AG08396 (cell line): ENCODE data around the gene ZGLP1.

Experiments
- DNase-seq: peaks from one replicate; pipeline ENCODE4 v3.0.0; 2012; ENCODE audit warnings: low spot score, mixed read lengths

ZGLP1 gene

DNA sequence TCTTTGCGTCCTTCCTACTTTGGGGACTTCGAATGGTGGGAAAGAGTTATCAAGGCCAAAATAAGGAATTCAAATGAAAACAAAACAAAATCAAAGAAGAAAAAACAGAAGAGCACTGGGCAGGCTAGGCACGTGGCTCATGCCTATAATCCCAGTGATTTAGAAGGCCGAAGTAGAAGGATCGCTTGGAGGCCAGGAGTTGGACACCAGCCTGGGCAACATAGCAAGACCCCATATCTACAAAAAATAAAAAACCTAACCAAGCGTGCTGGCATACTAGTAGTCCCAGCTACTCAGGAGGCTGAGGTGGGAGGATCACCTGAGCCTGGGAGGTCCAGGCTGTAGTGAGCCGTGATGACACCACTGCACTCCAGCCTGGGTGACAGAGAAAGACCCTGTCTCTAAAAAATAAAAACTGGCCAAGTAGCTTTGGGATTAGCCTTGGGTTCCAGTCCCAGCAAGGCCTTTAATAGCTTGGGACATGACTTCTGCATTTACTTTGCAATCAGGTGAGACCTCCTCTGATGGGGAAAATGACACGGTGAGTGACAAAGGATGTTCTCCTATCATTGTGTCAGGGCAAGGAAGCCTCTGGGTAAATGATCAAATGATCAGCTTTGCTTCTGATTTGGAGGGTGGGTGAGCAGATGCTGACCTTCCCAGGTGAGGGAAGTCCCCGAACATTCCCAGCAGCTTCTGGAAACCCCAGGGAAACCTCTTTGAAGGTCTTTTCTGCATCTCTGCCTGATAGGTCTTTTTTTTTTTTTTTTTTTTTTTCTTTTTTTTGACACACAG is 31.6 kb downstream of the ZGLP1 start:
- DNase-seq: no peak

DNA sequence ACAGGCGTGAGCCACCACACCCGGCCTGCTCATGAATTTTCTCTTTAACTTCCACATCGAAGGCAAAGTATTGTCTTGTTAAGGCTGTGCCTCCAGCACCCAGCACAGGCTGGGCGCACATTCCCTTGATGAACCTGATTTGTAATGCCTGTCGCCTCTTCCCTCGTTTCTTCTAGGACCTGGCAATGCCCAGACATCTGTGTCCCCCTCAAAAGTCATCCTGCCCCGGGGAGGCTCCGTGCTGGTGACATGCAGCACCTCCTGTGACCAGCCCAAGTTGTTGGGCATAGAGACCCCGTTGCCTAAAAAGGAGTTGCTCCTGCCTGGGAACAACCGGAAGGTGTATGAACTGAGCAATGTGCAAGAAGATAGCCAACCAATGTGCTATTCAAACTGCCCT is 35.0 kb downstream of the ZGLP1 start:
- DNase-seq: no peak

DNA sequence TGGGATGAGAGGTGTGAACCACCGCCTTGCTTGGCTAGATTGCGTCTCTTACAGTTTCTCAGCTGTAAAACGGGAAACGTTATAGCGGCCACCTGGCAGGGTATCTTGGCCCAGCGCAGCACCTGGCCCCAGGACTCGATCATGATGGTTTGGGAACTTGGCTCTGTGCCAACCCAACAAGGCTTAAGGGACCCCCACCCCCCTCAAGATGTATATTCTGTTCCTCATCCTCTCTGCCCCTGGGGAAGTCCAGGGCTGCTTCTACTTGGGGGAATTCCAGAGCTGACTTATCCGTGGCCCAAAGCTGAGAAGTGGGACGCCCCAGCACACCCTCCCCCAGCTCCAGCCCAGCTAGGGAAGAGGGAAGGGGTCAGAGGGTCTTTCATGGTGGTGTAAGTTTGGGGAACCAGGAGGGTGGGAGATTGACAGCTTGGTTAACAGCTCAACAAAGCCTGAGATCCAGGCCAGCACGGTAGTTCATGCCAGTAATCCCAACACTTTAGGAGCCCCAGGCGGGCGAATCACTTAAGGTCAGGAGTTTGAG is 38.0 kb downstream of the ZGLP1 start:
- DNase-seq: no peak

DNA sequence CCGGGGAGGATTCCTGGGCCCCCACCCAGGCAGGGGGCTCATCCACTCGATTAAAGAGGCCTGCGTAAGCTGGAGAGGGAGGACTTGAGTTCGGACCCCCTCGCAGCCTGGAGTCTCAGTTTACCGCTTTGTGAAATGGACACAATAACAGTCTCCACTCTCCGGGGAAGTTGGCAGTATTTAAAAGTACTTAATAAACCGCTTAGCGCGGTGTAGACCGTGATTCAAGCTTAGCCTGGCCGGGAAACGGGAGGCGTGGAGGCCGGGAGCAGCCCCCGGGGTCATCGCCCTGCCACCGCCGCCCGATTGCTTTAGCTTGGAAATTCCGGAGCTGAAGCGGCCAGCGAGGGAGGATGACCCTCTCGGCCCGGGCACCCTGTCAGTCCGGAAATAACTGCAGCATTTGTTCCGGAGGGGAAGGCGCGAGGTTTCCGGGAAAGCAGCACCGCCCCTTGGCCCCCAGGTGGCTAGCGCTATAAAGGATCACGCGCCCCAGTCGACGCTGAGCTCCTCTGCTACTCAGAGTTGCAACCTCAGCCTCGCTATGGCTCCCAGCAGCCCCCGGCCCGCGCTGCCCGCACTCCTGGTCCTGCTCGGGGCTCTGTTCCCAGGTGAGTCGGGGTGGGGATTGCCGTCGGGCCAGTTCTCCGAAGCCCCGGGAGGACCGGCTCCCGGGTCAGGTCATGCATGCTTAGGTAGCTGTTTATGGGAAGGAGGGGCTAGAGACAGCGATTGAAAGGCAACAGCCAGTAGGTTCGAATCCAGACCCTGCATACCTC is 38.8 kb downstream of the ZGLP1 start, which contains the start of gene ICAM1:
Gene ICAM1, plus strand, starts transcription at position 505 of the 779 bp plus-strand sequence. Its CDS starts 40 bp downstream, at position 545.
- peak; percentile 37 for DNase-seq

DNA sequence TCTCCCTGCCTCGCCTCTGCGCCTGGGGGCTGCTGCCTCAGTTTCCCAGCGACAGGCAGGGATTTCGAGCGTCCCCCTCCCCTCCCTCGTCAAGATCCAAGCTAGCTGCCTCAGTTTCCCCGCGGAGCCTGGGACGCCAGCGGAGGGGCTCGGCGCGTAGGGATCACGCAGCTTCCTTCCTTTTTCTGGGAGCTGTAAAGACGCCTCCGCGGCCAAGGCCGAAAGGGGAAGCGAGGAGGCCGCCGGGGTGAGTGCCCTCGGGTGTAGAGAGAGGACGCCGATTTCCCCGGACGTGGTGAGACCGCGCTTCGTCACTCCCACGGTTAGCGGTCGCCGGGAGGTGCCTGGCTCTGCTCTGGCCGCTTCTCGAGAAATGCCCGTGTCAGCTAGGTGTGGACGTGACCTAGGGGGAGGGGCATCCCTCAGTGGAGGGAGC is 39.4 kb downstream of the ZGLP1 start:
- peak; percentile 27 for DNase-seq

DNA sequence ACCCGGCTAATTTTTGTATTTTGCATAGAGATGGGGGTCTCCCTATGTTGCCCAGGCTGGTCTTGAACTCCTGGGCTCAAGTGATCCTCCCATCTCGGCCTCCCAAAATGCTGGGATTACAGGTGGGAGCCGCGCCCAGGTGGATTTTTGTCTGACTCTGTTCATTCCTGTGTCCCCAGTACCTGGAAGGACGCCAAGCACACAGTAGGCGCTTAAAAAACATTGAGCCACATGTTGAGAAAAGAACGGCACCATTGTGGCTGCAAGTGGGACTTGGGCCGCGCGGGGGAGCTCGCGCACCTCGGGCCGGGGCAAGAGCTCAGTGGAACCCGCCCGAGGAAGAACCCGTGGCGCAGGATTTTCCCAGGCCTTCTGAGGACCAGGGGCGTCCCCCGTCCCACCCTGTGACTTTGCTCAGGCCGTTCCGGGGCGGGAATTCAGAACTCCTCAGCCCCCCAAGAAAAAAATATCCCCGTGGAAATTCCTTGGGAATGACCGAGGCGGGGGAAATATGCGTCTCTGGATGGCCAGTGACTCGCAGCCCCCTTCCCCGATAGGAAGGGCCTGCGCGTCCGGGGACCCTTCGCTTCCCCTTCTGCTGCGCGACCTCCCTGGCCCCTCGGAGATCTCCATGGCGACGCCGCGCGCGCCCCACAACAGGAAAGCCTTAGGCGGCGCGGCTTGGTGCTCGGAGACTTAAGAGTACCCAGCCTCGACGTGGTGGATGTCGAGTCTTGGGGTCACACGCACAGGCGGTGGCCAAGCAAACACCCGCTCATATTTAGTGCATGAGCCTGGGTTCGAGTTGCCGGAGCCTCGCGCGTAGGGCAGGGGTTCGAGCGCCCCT is 40.1 kb downstream of the ZGLP1 start:
- DNase-seq: peak; percentile 85

DNA sequence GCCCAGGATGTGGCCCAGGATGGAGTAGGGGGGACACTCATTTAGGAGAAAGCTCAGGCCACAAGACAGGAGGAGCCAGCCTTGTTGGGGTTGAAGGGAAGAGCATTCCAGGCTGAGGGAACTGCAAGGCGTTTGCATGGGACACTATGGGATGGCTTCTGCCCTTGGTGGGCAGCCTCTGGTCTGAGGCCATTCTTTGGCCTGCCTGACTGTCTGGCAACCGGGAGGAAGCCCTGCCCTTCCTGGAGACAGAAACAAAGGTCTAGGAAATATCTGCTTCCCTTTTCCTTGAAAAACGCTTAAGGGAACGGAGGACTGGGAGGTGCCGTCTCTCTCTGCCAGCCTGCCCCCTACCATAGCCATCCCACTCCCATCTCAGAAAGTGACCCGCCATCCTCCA is 41.5 kb downstream of the ZGLP1 start:
- DNase-seq: no peak

DNA sequence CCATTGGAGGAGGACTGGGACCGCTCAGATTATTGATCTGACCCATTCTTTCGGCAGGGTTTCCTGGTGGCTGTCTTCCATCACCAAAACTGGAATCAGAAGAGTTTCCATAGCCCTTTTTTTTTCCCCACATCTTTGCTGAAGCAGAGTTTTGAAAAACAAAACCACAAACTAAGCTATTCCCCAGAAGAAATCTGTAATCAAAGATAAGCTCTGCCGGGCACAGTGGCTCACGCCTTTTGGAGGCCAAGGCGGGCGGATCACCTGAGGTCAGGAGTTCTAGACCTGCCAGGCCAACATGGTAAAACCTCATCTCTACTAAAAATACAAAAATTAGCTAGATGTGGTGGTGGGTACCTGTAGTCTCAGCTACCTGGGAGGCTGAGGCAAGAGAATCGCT is 42.9 kb downstream of the ZGLP1 start:
- DNase-seq: no peak

DNA sequence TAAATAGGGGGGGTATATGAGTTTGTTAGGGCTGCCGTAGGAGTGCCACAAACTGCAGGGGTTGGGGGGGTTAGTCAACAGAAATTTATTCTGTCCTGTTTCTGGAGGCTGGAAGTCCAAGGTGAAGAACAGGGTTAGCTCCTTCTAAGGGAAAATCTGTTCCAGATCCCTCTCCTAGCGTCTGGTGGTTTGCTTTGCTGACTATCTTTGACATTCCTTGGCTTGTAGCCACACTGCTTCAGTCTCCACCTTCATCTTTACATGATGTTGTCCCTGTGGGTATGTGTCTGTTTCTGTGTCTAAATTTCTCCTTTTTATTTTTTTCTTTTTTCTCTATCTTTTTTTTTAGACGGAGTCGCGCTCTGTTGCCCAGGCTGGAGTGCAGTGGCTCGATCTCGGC is 46.8 kb downstream of the ZGLP1 start:
- DNase-seq: no peak

DNA sequence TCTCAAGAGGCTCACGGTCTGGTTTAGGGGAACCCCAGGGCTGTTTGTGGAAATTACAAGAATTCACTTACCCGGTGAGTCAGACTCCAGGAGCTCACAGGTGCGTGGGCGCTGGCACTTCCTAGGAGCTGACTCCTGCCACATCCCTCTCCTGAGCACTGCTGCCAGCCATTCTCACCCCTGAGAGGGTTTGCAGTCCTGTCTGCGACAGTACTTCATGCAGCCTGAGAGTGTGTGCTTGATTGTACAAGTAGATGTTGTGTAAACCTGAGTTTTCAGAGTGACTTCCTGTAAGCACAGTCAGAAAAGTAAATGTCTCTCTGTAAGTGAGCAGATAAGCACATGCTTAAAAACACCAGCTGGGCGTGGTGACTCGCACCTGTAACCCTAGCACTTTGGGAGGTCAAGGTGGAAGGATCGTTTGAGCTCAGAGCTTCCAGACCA is 49.5 kb downstream of the ZGLP1 start:
- DNase-seq: no peak

DNA sequence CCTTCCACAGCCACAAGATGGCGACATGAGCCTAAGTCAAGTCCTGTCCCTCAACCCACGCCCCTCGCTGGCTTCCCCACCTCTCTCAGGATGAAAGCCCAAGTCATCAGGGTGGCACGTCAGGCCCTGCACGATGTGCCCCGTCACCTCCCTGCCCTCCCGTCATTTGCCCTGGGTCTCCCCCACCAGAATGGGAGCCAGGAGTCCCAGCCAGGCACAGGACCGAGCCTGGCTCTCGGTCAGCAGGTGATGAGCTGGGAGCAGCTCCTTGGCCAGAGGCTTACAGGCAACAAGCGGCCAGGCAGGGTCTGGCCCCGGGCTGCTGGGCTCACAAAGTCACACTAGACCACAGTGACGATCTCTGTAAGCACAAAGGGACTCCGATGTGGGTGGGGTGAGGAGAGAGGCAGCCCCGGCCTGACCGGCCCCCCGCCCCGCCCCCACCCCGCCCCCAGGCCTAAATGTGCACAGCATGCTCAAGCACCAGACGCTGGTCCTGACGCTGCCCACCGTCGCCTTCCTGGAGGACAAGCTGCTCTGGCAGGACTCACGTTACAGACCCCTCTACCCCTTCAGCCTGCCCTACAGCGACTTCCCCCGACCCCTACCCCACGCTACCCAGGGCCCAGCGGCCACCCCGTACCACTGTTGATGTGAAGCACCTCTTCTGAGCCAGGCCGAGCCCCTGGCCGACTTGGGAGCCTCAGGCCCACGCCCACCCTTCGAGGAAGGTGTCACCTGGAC is 50.3 kb downstream of the ZGLP1 start:
- peak; percentile 77 for DNase-seq

DNA sequence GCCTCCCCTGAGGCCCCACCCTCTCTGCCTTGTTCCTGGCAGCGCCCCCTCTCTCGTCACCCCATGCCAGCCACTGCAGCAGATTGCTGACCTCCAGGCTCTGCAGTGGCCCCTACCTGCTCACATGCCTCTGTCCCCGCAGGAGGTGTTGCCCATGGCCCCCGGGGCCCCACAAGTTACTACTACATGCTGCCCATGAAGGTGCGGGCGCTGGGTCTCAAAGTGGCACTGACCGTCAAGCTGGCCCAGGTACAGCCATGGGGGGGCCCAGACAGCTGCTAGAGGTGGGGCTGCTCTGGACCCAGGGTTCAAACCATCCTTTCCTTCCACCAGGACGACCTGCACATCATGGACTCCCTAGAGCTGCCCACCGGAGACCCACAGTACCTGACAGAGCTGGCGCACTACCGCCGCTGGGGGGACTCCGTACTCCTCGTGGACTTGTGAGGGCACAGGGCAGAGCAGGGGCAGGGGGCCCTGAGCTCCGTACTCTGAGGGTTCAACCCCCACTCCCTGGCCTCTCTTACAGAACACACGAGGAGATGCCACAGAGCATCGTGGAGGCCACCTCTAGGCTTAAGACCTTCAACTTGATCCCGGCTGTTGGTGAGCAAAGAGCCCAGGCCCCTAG is 51.4 kb downstream of the ZGLP1 start:
- no peak for DNase-seq

DNA sequence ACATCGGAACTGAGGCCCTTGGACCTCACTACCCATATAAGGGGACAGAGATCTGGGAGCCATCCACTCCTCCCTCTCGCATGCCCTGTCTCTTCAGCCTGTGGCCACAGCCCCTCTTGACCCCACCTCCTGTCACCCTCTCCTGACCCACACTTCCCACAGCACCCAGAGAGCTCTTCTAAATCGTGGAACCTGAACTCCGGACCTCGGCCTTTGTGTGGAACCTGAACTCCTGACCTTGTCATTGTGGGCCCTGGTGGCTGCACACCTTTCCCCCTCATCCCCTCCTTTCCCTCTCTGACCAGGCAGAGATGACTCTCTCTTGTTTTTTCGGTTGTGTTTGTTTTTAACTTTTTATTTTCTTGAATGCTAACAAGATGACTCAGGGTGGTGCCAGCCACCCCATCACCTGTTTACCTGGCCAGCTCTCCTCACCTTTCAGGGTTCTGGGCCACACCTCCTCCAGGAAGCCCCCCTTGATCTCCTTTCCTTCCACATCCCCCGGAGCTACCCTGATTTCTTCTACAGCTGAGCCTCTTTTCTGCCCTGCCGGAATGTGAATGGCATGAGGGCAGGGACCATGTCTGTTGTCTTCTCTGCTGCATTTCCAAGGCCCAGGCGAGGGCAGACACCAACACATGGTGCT is 52.5 kb downstream of the ZGLP1 start:
- no peak for DNase-seq

DNA sequence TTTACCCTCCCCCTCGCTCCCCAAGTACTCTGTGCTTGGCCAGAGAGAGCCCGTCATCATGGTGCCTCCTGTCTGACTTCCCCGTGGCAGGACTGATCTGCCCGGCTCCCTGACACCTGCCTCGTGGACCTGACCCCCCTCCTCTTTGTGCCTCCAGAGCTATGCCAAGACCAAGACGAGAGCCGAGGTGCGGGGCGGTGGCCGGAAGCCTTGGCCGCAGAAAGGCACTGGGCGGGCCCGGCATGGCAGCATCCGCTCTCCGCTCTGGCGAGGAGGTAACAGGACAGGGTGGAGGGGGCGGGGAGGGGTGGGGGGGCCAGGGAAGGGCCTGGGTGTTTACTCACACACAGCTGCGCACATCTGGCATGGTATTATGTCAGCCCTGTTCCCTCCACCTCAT is 53.1 kb downstream of the ZGLP1 start:
- DNase-seq: no peak

DNA sequence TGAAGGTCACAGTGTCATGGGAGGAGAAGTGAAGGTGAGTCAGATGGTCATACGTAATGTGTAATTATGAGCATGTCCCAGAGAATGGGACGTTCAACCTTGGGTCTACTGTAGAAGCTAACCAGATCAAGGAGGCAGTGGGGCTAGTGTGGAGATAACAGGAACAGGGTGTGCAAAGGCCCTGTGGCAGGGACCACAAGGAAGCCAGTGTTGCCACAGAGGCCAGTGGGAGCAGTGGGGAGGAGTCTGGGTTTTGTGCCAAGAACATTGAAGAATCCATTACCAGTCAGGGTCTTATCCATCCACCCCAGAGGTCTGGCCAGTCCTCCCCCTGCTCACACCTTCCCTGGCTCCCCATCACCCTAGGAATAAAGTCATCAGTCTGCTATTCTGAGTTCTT is 54.3 kb downstream of the ZGLP1 start:
- no peak for DNase-seq
